ENCODE data around the gene GRB2. TPM values are rescaled to one million over a fixed set of nuclear protein-coding genes. Genes with fewer than 3 reads are reported as not detected.

Gene GRB2
- total and polyA plus RNA-seq, 2 of the 8 experiments (the other 6 are each of a cell fraction or from before 2014, with no cell fraction given), result 44.2 to 101 TPM

DNA sequence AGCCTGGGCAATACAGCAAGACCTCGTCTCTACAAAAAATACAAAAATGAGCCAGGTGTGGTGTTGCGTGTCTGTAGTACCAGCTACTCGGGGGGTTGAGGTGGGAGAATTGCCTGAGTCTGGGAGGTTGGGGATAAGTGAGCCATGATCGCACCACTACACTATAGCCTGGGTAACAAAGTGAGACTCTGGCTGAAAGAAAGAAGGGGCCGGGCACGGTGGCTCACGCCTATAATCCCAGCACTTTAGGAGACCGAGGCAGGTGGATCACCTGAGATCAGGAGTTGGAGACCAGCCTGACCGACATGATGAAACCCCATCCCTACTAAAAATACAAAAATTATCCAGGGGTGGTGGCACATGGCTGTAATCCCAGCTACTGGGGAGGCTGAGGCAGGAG lies 10.5 kb upstream of the GRB2 start:
- Histone ChIP-seq H3K4me3 (ENCODE audit: extremely low read depth in 1 of 4, insufficient read depth in 2 of 4, low read depth in 3 of 4, low read length in 4 of 4) (no peak overlapping the region), H3K23me2 (ENCODE audit: low read depth, low read length) (no peaks in the 10 kb centered on the region), H3K79me2 (ENCODE audit: control insufficient read depth in 1 of 2, insufficient read depth in 2 of 2, low read length in 2 of 2) (no peaks in the 10 kb centered on the region), H2BK120ac (replicated peaks; ENCODE audit: low read depth, low read length) (no peak overlapping the region), H3K56ac (replicated peaks; ENCODE audit: insufficient read length, low read depth, low read length) (no peak overlapping the region), H2AFZ (ENCODE audit: low read length) (no peak overlapping the region), H4K91ac (replicated peaks; ENCODE audit: insufficient read length, low read length) (no peak overlapping the region), H3K18ac (ENCODE audit: extremely low read depth, low read length) (no peak overlapping the region), H2BK12ac (ENCODE audit: low read depth, low read length) (no peak overlapping the region), H3K36me3 (ENCODE audit: control insufficient read depth in 2 of 4, insufficient read depth in 4 of 4, low read length in 3 of 4) (no peaks in the 10 kb centered on the region), H2BK5ac (ENCODE audit: low read depth, low read length) (no peak overlapping the region), H3K4me2 (ENCODE audit: insufficient read depth in 1 of 2, low read depth in 2 of 2, low read length in 2 of 2) (no peak overlapping the region), H3K14ac (ENCODE audit: insufficient read length) (no peak overlapping the region), H3K79me1 (ENCODE audit: low read depth, low read length) (no peaks in the 10 kb centered on the region), H4K5ac (ENCODE audit: insufficient read length, low read depth, low read length) (no peak overlapping the region), H3K9ac (replicated peaks in 1 of 4; ENCODE audit: extremely low read depth in 1 of 4, low read depth in 3 of 4, low read length in 3 of 4) (no peak overlapping the region), H4K8ac (ENCODE audit: extremely low read depth, insufficient read depth, low read length) (no peak overlapping the region), H3K9me3 (ENCODE audit: insufficient read depth in 2 of 2, low read depth in 1 of 2, low read length in 1 of 2) (no peaks in the 10 kb centered on the region), H3K4me1 (replicated peaks in 1 of 4; ENCODE audit: control insufficient read depth in 3 of 4, insufficient read depth in 4 of 4, low read length in 3 of 4) (no peaks in the 10 kb centered on the region), H3K27ac (ENCODE audit: low read depth, low read length) (no peak overlapping the region), H3K23ac (ENCODE audit: insufficient read length) (no peak overlapping the region), H2BK20ac (ENCODE audit: low read length) (no peak overlapping the region), H2BK15ac (ENCODE audit: low read length) (no peak overlapping the region), H4K20me1 (replicated peaks in 1 of 2; ENCODE audit: control insufficient read depth in 1 of 2, insufficient read depth in 2 of 2, low read length in 2 of 2) (no peaks in the 10 kb centered on the region), H3K4ac (replicated peaks; ENCODE audit: insufficient read length, low read depth, low read length) (no peak overlapping the region), H3K27me3 (replicated peaks in 1 of 4; ENCODE audit: control insufficient read depth in 3 of 4, extremely low read depth in 1 of 4, insufficient read depth in 3 of 4, low read length in 3 of 4) (no peaks in the 10 kb centered on the region), H2AK5ac (ENCODE audit: low read depth, low read length) (no peak overlapping the region)
- ChIA-PET CTCF (ENCODE audit: partially characterized antibody) (interaction anchor here (0.8 to 1.5 kb wide), 4 partner anchors 11 to 145 kb away, joined by 3 to 5 read pairs (median 4); partner anchors contain the start of gene MIF4GD), POLR2A (ENCODE audit: partially characterized antibody) (no interaction called here)
- WGBS, 2 experiments (ENCODE audit: extremely low coverage in 1 of 2, insufficient coverage in 1 of 2, insufficient read length in 1 of 2, insufficient replicate concordance in 2 of 2, low coverage in 1 of 2, low lambda C conversion rate in 2 of 2, missing lambda C conversion rate in 1 of 2), result 87% methylated on average over 7 of the region's 9 CpGs; no CpG with 5 or more reads in 1 of the 2 experiments
- TF ChIP-seq, protein P1, sequence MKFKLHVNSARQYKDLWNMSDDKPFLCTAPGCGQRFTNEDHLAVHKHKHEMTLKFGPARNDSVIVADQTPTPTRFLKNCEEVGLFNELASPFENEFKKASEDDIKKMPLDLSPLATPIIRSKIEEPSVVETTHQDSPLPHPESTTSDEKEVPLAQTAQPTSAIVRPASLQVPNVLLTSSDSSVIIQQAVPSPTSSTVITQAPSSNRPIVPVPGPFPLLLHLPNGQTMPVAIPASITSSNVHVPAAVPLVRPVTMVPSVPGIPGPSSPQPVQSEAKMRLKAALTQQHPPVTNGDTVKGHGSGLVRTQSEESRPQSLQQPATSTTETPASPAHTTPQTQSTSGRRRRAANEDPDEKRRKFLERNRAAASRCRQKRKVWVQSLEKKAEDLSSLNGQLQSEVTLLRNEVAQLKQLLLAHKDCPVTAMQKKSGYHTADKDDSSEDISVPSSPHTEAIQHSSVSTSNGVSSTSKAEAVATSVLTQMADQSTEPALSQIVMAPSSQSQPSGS (IDR thresholded peaks at IDR 0.05; ENCODE audit: low read length), result no peak
- TF ChIP-seq PHF8 (conservative IDR thresholded peaks at IDR 0.05; ENCODE audit: low read depth, low read length), result no peak
- TF ChIP-seq, protein P2, sequence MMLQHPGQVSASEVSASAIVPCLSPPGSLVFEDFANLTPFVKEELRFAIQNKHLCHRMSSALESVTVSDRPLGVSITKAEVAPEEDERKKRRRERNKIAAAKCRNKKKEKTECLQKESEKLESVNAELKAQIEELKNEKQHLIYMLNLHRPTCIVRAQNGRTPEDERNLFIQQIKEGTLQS (IDR thresholded peaks at IDR 0.05; ENCODE audit: insufficient read depth, low read depth, low read length), result no peak
- TF ChIP-seq SIRT6 (IDR thresholded peaks at IDR 0.05; ENCODE audit: low read length), result no peak
- no peak for TF ChIP-seq ASH2L (IDR thresholded peaks at IDR 0.05; ENCODE audit: low read length)
- no peak for TF ChIP-seq EGR1 (IDR thresholded peaks at IDR 0.05; ENCODE audit: borderline replicate concordance, low read depth, low read length)
- TF ChIP-seq JUN (IDR thresholded peaks at IDR 0.05; ENCODE audit: low read depth, low read length), result no peak
- TF ChIP-seq POLR2A (IDR thresholded peaks at IDR 0.05; ENCODE audit: control extremely low read depth in 1 of 2, low read depth in 2 of 2, low read length in 2 of 2), result no peak
- FAIRE-seq, result no peak
- DNase-seq (ENCODE audit: low read depth in 1 of 2, low spot score in 2 of 2), result no peak

All from H1 (cell line).